Endodermal cell (in vitro differentiated cells): Measurements from ENCODE around the gene UNC93B1. TPM values are rescaled to one million over a fixed set of nuclear protein-coding genes. Genes with fewer than 3 reads are reported as not detected.

Experiments used
- DNase-seq: peaks from one replicate; pipeline ENCODE4 v3.0.0-alpha.2; 2017
- H3K27ac ChIP-seq: 2 replicates; pipeline ENCODE4 v1.5.1; 2013; ENCODE audit warnings: mild to moderate bottlenecking, low read depth, low read length, moderate library complexity
- H3K27me3 ChIP-seq: 2 replicates; pipeline ENCODE4 v1.6.1; 2013; ENCODE audit warnings: mild to moderate bottlenecking, low read length, moderate library complexity; ENCODE audit not compliant: insufficient read depth, control insufficient read depth, poor library complexity, severe bottlenecking
- H3K36me3 ChIP-seq: 2 replicates; pipeline ENCODE4 v1.7.0; 2013; ENCODE audit warnings: mild to moderate bottlenecking, low read length, moderate library complexity; ENCODE audit not compliant: control insufficient read depth, insufficient read depth
- H3K4me1 ChIP-seq: one replicate; pipeline ENCODE4 v1.7.0; 2013; ENCODE audit warnings: low read length; ENCODE audit not compliant: control insufficient read depth, insufficient read depth
- H3K4me3 ChIP-seq: 2 replicates; pipeline ENCODE4 v1.5.1; 2013; ENCODE audit warnings: mild to moderate bottlenecking, low read length, moderate library complexity
- H3K9ac ChIP-seq: 2 replicates; pipeline ENCODE4 v1.6.1; 2013; ENCODE audit warnings: mild to moderate bottlenecking, low read length, moderate library complexity; ENCODE audit not compliant: poor library complexity, severe bottlenecking; ENCODE audit errors: extremely low read depth
- H3K9me3 ChIP-seq: 2 replicates; pipeline ENCODE4 v1.6.1; 2013; ENCODE audit warnings: mild to moderate bottlenecking, low read length, moderate library complexity; ENCODE audit not compliant: control insufficient read depth
- H3K27ac Mint-ChIP-seq: 2 replicates; pipeline ENCODE4 v1.8.0; 2020; ENCODE audit warnings: mixed read lengths
- H3K27me3 Mint-ChIP-seq: 2 replicates; pipeline ENCODE4 v1.8.0; 2021; ENCODE audit warnings: mild to moderate bottlenecking, mixed read lengths; ENCODE audit not compliant: insufficient read depth
- H3K36me3 Mint-ChIP-seq: 2 replicates; pipeline ENCODE4 v1.8.0; 2020; ENCODE audit warnings: low read depth, mixed read lengths
- H3K4me1 Mint-ChIP-seq: 2 replicates; pipeline ENCODE4 v1.8.0; 2020; ENCODE audit warnings: mixed read lengths
- H3K4me3 Mint-ChIP-seq: 2 replicates; pipeline ENCODE4 v1.8.0; 2020; ENCODE audit warnings: mild to moderate bottlenecking, moderate library complexity, mixed read lengths
- H3K9me3 Mint-ChIP-seq: 2 replicates; pipeline ENCODE4 v1.8.0; 2020; ENCODE audit warnings: mild to moderate bottlenecking, mixed read lengths
- CTCF ChIP-seq: fragments of 200-600 bp; sonication (generic); conservative IDR thresholded peaks from 2 replicates; pipeline ENCODE4 v1.5.0; 2021; ENCODE audit warnings: antibody characterized with exemption, mild to moderate bottlenecking
- WGBS, 2 experiments: methylation state at CpG; one replicate each; pipeline versions ENCODE4 v1.1.5 to v1.1.7; 2013; ENCODE audit warnings: missing lambda C conversion rate in 2 of 2, mixed read lengths in 1 of 2; ENCODE audit not compliant: insufficient coverage in 1 of 2, insufficient read length in 1 of 2; 5-methylcytosine and 5-hydroxymethylcytosine counted together
- total RNA-seq, 2 donors: library from RNA; stranded (reverse); fragmentation: NEBNext Ultra II Directional in 1 of 2; extraction: Animal tissue kit (Norgen Biotek cat#: 25700) in 1 of 2; gene quantifications; 2 replicates in 1 of 2; 3 replicates in 1 of 2; pipeline ENCODE4 v1.2.1, GENCODE V29; 2021

Gene UNC93B1
- total RNA-seq, 2 donors from 2014 or later = 27.1 to 32.0 TPM

- 88 to 91% methylated on average over 21 to 27 of the region's 27 CpGs for WGBS, 2 experiments
- no peak for DNase-seq
- Histone ChIP-seq H3K4me1 (no peaks in the 10 kb centered on the region), H3K4me3 (no peak overlapping the region), H3K36me3 (no peaks in the 10 kb centered on the region), H3K9me3 (no peaks in the 10 kb centered on the region), H3K9ac (no peak overlapping the region), H3K27me3 (no peaks in the 10 kb centered on the region), H3K27ac (no peak overlapping the region)
- TF ChIP-seq CTCF = no peak
- Mint-ChIP-seq H3K9me3 (no peaks in the 10 kb centered on the region), H3K27me3 (no peaks in the 10 kb centered on the region), H3K4me3 (no peak overlapping the region), H3K4me1 (peaks cover 6% of the 10 kb centered on the region), H3K36me3 (no peaks in the 10 kb centered on the region), H3K27ac (peak overlapping the region; percentile 17)
These were observed 14.3 kb upstream of the UNC93B1 start for GRCh38 chr11:68017980-68018729.

- 84 to 97% methylated on average over 8 to 16 of the region's 16 CpGs for WGBS, 2 experiments
- Mint-ChIP-seq H3K4me3 (no peak overlapping the region), H3K9me3 (no peaks in the 10 kb centered on the region)
These were observed 13.3 kb upstream of the UNC93B1 start for GRCh38 chr11:68016904-68017817.

More at GRCh38 chr11:68016904-68017817, 13.3 kb upstream of the UNC93B1 start:
- TF ChIP-seq CTCF = no peak
- Histone ChIP-seq H3K9me3 (no peaks in the 10 kb centered on the region), H3K27ac (no peak overlapping the region), H3K9ac (no peak overlapping the region), H3K4me3 (no peak overlapping the region), H3K36me3 (no peaks in the 10 kb centered on the region), H3K27me3 (no peaks in the 10 kb centered on the region), H3K4me1 (no peaks in the 10 kb centered on the region)
- no peaks in the 10 kb centered on the region for H3K27me3 Mint-ChIP-seq
- H3K36me3 Mint-ChIP-seq = no peaks in the 10 kb centered on the region
- H3K27ac Mint-ChIP-seq = no peak overlapping the region
- peaks cover 6% of the 10 kb centered on the region for H3K4me1 Mint-ChIP-seq
- DNase-seq = no peak
